ENCODE data around the gene KCNAB1. TPM values are rescaled to one million over a fixed set of nuclear protein-coding genes. Genes with fewer than 3 reads are reported as not detected.

KCNAB1 gene
- total and polyA plus RNA-seq, 4 donors: 0.16 to 2.4 (median 0.72) TPM

GRCh38 chr3:156252656-156253055 lies 132.3 kb downstream of the KCNAB1 start:
- Histone ChIP-seq H3K4me3 (no peak overlapping the region), H3K4me1 (ENCODE audit: control insufficient read depth in 5 of 5, insufficient read depth in 5 of 5, low read length in 5 of 5) (peaks cover 0 to 4% (median 0%) of the 10 kb centered on the region in 5 donors), H3K36me3 (ENCODE audit: control insufficient read depth in 4 of 4, insufficient read depth in 4 of 4, low read length in 4 of 4) (no peaks in the 10 kb centered on the region), H3K9me3 (ENCODE audit: control insufficient read depth in 4 of 4, insufficient read depth in 3 of 4, low read length in 3 of 4) (peaks cover 0 to 2% (median 0%) of the 10 kb centered on the region in 4 donors), H3K9ac (ENCODE audit: insufficient read depth in 1 of 2, low read length in 2 of 2) (no peak overlapping the region), H3K27ac (ENCODE audit: low read depth in 1 of 2, low read length in 1 of 2) (no peak overlapping the region), H3K27me3 (ENCODE audit: control insufficient read depth in 3 of 3, insufficient read depth in 3 of 3, low read length in 2 of 3) (no peaks in the 10 kb centered on the region)
- TF ChIP-seq, protein P1, sequence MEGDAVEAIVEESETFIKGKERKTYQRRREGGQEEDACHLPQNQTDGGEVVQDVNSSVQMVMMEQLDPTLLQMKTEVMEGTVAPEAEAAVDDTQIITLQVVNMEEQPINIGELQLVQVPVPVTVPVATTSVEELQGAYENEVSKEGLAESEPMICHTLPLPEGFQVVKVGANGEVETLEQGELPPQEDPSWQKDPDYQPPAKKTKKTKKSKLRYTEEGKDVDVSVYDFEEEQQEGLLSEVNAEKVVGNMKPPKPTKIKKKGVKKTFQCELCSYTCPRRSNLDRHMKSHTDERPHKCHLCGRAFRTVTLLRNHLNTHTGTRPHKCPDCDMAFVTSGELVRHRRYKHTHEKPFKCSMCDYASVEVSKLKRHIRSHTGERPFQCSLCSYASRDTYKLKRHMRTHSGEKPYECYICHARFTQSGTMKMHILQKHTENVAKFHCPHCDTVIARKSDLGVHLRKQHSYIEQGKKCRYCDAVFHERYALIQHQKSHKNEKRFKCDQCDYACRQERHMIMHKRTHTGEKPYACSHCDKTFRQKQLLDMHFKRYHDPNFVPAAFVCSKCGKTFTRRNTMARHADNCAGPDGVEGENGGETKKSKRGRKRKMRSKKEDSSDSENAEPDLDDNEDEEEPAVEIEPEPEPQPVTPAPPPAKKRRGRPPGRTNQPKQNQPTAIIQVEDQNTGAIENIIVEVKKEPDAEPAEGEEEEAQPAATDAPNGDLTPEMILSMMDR (IDR thresholded peaks at IDR 0.05; ENCODE audit: control extremely low read depth, extremely low read depth): no peak
- 69 to 82% methylated on average over 3 of the region's 3 CpGs for WGBS, 2 donors
- ATAC-seq (ENCODE audit: insufficient read depth, low FRiP score): no peak
- DNase-seq: no peak

DNA sequence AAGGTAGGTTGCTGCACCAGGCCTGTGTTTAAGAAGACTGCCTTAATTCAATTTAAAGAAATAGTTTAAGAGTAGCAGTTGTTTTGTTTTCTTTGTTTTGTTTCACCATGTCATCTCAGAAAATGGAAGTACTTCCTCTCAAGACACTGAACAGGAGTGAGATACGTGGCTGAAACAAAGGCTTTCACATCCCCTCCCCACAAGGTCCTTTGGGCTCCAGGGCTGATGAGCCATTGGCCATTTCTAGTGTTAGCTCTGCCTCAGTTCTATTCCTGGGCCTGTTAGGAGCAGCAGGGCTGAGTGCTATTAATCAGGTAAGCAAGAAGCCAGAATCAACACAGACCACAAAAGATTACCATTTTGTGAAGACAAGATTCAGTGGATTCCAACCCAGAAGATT lies 132.8 kb downstream of the KCNAB1 start:
- TF ChIP-seq, protein P1 (IDR thresholded peaks at IDR 0.05; ENCODE audit: control extremely low read depth, extremely low read depth): no peak
- ATAC-seq (ENCODE audit: insufficient read depth, low FRiP score) (no peak), DNase-seq (no peak)
- 59 to 75% methylated on average over 1 of the region's 1 CpG for WGBS, 2 donors
- peaks cover 0 to 2% (median 0%) of the 10 kb centered on the region in 4 donors for H3K9me3 ChIP-seq (ENCODE audit: control insufficient read depth in 4 of 4, insufficient read depth in 3 of 4, low read length in 3 of 4)
- no peak overlapping the region for H3K9ac ChIP-seq (ENCODE audit: insufficient read depth in 1 of 2, low read length in 2 of 2)
- no peak overlapping the region for H3K4me3 ChIP-seq
- H3K27me3 ChIP-seq (ENCODE audit: control insufficient read depth in 3 of 3, insufficient read depth in 3 of 3, low read length in 2 of 3): no peaks in the 10 kb centered on the region
- H3K27ac ChIP-seq (ENCODE audit: low read depth in 1 of 2, low read length in 1 of 2): no peak overlapping the region
- H3K4me1 ChIP-seq (ENCODE audit: control insufficient read depth in 5 of 5, insufficient read depth in 5 of 5, low read length in 5 of 5): peaks cover 0 to 4% (median 0%) of the 10 kb centered on the region in 5 donors
- no peaks in the 10 kb centered on the region for H3K36me3 ChIP-seq (ENCODE audit: control insufficient read depth in 4 of 4, insufficient read depth in 4 of 4, low read length in 4 of 4)

- H3K27ac ChIP-seq (ENCODE audit: low read depth in 1 of 2, low read length in 1 of 2): no peak overlapping the region
- WGBS, 2 donors: 80 to 87% methylated on average over 4 of the region's 4 CpGs
- H3K36me3 ChIP-seq (ENCODE audit: control insufficient read depth in 4 of 4, insufficient read depth in 4 of 4, low read length in 4 of 4): no peaks in the 10 kb centered on the region
- no peak overlapping the region for H3K4me3 ChIP-seq
- TF ChIP-seq, protein P1 (IDR thresholded peaks at IDR 0.05; ENCODE audit: control extremely low read depth, extremely low read depth): no peak
- no peak overlapping the region for H3K9ac ChIP-seq (ENCODE audit: insufficient read depth in 1 of 2, low read length in 2 of 2)
- peaks cover 0 to 4% (median 0%) of the 10 kb centered on the region in 5 donors for H3K4me1 ChIP-seq (ENCODE audit: control insufficient read depth in 5 of 5, insufficient read depth in 5 of 5, low read length in 5 of 5)
- H3K9me3 ChIP-seq (ENCODE audit: control insufficient read depth in 4 of 4, insufficient read depth in 3 of 4, low read length in 3 of 4): peaks cover 0 to 2% (median 0%) of the 10 kb centered on the region in 4 donors
- H3K27me3 ChIP-seq (ENCODE audit: control insufficient read depth in 3 of 3, insufficient read depth in 3 of 3, low read length in 2 of 3): no peaks in the 10 kb centered on the region
- ATAC-seq (ENCODE audit: insufficient read depth, low FRiP score) (no peak), DNase-seq (no peak)
Observed at GRCh38 chr3:156256256-156256655, 135.9 kb downstream of the KCNAB1 start.

DNA sequence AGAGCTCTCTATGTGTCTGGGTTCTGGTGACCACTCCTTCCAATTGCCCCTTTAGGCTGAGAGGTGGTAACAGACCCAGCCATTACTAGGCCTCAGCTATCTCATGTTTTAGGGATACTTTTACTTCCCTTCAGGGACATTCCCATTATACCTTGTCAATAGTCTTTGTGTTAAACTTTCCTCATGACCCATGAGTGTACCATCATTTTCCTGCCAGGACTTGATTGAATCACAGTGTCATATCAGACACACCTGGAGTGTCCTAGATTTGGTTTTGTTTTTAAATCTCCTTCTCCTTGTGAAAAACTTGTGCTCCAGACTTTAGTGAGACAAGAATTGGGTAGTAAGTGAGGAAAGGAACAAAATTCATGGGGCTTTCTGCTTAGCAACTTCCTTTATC lies 136.6 kb downstream of the KCNAB1 start:
- TF ChIP-seq, protein P1 (IDR thresholded peaks at IDR 0.05; ENCODE audit: control extremely low read depth, extremely low read depth): no peak
- Histone ChIP-seq H3K4me3 (no peak overlapping the region), H3K4me1 (ENCODE audit: control insufficient read depth in 5 of 5, insufficient read depth in 5 of 5, low read length in 5 of 5) (peaks cover 0 to 4% (median 0%) of the 10 kb centered on the region in 5 donors)

More for the DNA sequence above, 136.6 kb downstream of the KCNAB1 start:
- no peak overlapping the region for H3K9ac ChIP-seq (ENCODE audit: insufficient read depth in 1 of 2, low read length in 2 of 2)
- DNase-seq (no peak), ATAC-seq (ENCODE audit: insufficient read depth, low FRiP score) (no peak)
- H3K36me3 ChIP-seq (ENCODE audit: control insufficient read depth in 4 of 4, insufficient read depth in 4 of 4, low read length in 4 of 4): no peaks in the 10 kb centered on the region
- no peaks in the 10 kb centered on the region for H3K27me3 ChIP-seq (ENCODE audit: control insufficient read depth in 3 of 3, insufficient read depth in 3 of 3, low read length in 2 of 3)
- peaks cover 0 to 2% (median 0%) of the 10 kb centered on the region in 4 donors for H3K9me3 ChIP-seq (ENCODE audit: control insufficient read depth in 4 of 4, insufficient read depth in 3 of 4, low read length in 3 of 4)
- H3K27ac ChIP-seq (ENCODE audit: low read depth in 1 of 2, low read length in 1 of 2): no peak overlapping the region
